HPDE6-E6E7 (cell line): Measurements from ENCODE around the gene SETD3.

Experiments used
- DNase-seq: peaks from one replicate; pipeline ENCODE4 v3.0.0; 2011; ENCODE audit warnings: missing footprints; ENCODE audit errors: extremely low spot score

The SETD3 gene

DNA sequence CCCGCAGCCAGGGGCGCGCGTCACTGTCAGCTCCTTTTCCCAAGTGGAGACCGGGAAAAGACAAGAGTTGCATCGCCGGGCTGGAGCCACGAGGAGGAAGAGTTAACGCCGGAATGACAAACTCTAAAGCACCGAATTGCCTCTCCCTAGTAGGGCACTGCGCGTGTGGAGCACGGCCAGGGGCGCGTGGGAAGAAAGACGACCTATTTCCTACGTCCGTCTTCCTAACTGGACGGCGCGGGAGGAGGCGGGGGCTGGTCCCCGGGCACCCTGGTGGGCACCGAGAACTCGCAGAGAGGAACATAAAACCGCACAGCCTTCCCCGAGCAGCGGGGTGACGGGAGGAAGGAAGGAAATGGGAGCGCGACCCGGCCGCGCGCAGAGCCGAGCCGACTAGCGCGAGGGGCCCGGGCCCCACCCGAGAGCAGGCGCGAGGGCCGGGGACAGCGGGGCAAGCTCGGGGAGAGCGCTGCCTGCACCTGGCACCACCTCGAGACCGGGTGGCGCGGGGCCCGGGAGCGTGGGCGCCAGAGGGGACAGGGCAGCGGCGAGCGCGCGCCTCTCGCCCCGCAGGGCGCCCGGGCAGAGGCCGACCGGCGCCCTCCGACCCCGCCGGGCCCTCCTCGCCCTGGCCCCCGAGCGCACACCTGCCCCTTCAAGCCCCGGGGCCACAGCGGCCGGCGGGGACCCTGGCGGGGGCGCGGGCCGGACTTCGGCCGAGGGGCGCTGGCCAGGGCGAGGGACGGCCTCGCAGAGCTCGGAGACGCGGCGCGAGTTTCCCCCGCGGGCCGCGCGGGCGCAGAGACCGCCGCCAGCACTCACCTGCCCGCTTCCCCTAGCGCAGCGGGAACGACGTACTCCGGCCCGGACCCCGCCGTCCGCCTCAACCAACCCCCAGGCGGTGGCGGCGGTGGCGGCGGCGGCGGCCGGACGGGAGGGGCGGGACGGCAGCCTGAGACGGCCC, at the start of gene SETD3:
Gene SETD3, minus strand, starts transcription at position 954 of the 964 bp plus-strand sequence. CDS start 15,054 bp downstream, outside the sequence.
- no peak for DNase-seq

DNA sequence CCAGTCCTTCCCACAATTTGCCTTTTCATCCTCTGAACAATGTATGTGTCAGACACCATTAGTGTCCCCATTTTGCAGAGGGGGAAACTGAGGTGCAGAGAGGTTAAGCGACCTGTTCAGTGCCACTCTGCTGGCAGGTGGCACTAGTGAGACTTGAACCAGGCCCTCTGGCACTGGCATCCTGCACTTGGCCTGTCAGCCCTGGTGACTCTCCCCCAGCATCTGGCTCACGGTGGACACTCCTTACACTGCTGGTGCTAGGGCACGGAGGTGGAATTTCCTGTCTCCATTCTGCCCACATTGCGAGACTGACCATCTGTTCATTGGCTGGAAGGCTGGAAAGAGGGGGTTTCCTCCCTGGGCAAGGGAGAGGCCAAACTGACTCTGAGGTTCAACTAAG, 49.2 kb upstream of the SETD3 start:
- no peak for DNase-seq

DNA sequence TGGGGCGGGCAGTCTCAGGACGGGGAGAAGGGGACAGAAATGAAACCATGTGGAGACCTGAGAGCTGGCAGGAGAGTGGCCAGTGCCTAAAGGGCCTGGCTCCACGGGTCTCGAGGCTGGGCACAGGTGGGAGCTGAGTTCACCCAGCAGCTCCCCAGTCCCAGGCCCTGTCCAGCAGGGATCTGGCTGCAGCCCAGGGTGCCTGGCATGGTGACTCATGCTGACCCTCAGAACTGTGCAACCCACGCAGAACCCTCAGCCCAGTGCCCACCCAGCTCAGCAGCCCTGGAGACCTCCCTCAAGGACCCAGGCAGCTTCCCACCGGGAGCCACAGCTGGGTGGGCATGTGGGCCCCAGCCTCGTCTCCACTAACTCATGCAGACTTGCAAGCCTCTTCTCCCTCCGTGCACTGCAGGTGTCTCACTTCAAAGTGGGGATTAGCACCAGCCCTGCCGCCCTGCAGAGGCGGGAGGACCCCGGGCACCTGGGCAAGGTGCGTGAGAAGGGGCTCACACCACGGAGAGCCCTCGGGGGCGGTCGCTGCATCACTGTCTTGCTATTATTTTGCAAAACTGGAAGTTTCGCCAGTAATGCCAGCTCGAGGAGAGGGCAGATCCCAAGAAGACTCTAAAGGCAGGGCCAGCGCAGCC, 46.9 kb upstream of the SETD3 start:
- DNase-seq: no peak

DNA sequence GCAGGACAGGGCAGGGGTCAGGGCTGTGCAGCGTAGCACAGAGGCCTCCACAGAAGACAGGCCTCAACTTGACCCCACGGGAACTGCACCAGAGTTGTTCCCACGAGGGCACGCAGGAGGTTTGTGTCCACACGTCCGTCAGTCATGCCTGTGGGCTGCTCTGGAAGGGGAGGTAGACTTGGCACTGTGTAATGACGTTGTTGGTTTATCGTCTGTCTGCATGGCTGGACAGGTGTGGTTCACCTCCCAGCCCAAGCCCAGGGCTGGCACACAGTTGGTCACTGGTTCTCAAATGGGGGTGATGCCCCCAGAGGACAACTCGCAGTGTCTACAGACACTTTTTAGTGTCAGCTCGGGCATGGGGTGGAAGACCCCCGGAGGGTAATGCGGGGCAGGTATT, 46.4 kb upstream of the SETD3 start:
- no peak for DNase-seq

DNA sequence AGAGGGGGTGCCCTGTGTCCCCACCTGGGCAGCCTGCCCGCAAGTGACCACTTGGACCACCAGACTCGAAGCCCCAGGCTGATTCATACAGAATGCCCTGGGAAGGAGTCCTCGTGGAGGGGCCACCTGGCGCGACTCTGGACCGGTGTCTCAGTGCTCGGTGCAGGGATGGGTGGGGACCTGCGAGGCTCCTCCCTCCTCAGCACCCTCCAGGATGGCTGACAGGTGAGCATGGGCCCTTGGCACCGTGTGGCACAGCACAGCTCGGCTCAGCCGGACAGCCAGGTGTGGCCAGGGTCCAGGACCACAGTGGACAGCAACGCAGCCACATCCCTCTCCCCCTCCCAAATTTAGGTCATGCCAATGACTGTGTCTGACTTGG, 45.0 kb upstream of the SETD3 start:
- DNase-seq: no peak

DNA sequence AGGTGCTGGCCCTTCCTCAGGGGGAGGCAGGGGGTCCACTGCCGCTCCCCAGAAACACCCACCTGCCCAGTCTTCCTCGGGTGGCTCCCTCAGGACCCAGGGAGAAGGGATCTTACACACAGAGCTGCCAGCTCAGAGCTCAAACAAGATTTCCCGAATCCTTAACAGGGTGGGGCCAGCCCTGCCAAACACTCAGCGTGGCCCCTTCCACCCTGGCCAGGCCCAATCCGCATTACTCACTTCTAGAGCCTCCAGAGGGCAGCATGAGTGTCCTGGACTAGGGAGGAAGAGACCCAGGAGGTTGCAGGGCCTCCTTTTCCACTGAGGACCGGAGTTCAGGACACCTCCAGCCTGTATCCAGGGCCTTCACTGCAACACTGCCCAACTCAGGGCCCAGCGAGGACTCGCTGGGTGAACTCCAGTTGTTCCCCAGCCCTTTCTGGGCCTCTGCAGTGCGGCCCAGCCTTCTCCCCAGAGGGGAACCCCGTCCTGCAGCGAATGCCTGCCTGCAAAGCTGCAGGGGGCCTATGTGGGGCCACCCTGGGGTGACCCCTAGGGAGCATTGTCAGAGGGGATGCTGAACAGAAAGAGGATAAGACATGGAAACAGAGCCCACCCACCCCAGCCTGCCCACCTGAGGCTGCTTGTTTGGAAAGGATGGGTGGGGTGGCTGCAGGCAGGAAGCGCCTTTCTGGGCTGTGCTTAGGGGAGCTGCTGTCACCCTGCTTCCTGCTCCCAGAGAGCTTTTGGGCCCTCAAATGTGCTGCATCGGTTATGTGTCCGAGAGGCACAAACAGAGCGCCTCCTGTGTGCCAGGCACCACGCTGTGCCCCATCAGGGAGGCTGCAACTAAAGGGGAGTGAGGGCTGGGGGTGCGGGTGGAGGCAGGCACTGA, 44.4 kb upstream of the SETD3 start:
- DNase-seq: peak; percentile 49

DNA sequence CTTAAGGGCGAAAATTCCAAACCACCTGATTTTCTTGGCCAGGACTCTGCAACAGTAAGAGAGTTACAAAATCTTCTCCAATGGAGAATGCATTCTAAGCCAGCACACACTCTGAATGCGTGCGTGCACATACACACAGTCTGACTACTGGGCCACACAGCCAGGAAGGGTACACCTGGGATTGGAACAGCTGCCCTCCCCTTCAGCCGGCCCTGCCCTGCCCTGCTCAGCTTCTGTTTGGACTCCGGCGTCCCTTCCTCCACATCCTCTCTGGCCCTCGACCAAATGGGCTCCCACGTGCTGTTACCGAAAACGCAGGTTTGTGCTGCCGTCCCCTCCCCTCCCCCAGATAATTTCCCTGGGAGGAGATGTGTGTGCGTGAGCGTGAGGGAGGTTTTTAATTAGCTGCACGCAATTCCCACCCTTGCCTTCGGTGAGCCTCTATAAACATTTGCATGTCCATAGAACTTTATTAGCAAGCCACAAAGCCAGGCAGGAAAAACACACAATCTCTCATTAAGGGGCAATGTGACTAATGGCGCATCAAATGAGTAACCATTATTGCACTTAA, 43.5 kb upstream of the SETD3 start:
- no peak for DNase-seq

DNA sequence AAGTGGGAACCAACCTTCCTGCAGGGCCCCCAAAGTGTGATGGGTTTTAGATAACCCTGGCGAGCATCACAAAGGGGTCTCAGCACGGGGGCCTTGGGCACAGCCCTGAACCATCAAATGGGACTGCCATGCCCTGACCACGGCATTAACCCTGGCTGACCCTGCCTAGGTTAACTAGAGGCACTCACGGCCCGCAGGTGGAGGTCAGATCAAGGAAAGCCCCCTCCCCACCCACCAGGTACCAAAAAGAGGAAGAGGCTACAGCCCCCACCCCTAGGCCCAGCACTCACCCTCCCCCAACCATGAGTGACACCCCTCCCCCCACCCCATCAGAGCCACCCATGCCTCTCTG, 43.0 kb upstream of the SETD3 start:
- DNase-seq: no peak

DNA sequence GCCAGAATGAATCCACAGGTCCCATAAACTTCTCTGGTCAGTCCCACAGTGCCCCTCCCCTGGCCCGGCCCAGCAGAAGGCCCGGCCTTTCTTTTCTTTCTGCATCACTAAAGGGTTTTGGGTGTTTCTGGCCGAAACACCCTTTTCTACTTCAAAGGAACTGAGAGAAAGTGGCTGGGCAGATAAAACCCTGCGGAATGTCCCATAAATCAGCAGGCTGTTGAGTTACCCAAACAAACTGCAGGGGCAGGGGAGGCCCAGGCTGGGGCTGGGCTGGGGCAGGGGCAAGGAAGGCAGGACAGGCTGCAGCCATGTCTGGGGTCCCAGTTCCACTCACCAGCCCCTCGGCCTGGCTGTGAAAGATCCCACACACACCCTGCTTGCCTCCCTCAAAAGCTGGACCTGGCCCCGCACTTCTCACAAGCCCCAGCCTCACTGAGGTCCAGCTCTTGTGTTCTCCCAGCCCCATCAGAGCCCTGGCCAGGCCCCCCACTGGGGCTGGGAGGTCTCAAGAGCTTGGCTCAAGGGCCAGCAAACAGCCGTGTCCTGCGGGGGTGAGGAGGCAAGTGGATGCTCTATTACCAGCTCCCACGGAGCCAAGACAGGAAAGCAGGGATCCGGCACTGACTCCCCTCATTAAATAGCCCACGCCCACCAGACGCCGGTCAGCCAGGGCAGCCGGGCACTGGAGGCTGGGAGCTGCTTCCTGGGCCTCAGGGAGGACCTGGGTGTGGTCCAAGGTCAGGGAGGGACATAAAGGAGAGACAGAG, 42.5 kb upstream of the SETD3 start:
- DNase-seq: no peak

DNA sequence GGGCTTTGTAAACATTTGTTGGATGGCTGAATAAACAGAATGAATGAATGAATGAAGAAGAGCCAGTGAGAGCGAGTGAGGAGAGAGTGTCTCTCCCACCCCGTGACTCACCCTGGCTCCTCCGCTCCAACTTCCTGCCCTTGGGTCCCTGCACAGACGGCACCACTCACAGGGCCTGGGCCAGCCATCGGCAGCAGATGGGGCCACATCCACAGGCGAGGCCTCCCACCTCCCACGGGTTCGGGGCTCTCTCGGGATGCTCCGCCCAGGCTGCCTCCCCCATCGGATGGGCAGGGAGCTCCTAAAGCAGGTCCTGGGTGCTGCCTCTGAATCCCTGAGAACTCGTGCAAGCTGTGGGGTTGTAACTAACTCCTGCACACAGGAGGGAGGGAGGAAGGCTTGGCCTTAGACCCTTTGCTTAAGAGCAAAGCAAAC, 41.8 kb upstream of the SETD3 start:
- DNase-seq: no peak

DNA sequence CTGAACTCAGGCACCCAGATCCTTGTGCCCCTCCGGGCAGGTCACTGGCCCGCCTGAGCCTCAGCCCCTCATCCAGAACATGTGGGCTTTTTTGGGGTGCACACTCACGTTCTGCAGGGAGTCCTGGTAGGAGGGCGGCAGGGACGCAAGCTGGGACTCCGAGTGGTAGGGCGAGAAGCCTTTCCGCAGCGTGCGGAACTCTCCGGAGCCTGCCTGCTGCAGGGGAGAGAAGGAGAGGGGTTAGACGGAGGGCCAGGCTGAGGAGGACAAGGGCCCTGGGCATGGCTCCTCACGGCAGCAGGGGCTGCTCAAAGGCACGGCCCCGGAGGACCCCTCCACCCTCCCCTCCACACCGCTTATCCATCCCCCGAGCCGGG, 41.4 kb upstream of the SETD3 start:
- no peak for DNase-seq

DNA sequence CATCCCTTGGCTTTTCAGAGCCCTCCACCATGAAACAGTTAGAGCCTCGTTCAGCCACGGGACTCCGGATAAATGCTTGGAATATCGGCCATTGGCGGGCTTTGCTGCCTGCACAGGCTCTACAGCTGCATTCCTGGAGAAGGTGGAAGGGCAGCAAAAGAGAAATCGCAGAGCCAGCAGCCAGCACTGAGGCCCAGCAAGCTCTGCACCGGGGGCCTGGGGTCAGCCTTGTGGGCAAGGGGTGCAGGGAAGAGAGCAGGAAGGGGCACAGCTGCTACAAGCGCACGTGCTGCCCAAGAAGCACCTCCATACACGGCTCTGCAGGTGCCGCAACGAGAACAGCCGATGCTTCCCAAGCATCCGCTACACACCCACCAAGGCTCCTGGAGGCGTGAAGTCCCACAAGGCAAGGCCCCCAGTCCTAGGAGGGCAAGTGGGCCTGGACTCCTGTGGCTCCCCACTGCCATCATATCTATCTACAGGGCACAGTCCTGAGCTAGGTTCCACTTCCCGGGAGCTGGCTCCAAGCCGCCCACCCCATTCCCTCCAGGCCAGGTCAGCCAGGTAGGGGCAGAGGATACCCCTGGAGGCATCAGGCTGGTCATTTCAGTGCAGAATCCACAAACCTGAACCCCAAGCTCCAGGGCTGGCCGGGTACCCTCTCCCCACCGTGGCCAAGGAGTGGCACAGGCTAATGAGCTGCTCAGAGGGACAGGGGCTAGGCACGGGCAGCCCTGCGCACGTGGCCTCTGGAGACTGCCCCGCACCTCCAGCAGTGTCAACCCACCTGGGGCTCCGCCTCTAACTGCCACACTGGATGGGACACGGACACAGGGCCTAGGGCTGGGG, 40.7 kb upstream of the SETD3 start:
- no peak for DNase-seq

DNA sequence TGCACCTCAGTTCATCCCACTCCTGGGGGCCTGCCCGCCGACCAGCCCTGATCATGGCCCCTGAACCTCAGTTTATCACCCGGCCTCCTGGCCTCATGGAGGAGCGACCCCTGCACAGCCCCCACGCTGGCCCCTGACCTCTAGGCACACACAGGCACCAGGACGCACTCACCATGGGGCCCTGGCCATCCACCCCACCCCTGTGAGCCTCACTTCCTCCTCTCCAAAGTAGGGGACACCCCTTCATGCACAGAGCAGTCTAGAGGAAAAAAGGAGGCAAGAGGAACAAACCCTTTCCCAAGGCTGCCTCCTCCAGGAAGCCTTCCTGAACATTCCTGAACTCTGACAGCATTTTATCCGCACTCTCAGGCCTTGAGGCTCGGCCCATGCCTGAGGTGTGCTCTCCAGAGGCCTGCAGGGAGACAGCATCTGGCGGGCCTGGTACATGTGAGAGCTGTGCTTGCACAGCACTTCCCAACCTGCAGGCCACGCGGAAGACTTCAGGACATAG, 40.0 kb upstream of the SETD3 start:
- no peak for DNase-seq

DNA sequence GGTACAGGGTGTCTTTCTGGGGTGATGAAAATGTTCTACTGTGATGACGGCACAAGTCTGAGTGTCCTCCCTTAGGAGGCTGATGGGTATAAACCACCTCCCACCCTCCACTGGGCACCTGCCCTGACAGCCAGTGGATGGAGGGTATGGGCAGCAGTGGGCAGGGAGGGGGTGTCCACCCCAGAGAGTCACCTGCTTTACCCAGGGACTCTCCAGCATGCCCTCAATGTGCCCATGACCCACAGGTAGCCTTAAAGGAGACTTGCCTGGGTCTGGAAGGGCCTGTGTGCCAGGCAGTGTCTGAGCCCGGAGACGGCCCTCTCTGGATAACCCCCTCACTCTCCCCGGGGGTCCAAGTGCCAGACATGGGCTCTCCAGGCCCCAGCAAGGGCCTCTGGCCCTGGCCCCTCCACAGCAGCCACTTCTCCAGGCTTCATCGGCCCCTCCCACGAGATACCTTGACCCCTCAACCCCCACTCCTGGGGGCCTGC, 39.3 kb upstream of the SETD3 start:
- no peak for DNase-seq

DNA sequence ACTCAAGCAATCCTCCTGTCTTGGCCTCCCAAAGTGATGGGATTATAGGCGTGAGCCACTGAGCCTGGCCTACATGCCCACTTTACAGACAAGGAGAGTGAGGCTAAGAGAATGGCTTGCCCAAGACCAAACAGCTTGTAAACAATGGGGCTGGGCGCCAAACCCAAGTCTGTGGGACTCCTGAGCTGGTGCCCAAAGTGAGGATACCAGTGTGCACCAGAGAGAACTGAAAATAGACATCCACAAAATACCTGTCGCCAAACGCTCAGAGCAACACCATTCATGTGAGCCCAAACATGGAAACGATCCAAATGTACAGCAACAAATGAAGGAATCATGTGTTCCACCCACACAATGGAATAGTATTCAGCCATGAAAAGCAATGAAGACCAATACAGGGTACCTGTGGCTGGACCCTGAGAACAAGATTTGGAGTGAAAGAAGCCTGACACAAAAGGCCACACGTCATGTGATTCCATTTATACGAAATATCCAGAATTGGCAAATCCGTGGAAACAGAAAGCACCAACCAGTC, 38.8 kb upstream of the SETD3 start:
- DNase-seq: no peak

DNA sequence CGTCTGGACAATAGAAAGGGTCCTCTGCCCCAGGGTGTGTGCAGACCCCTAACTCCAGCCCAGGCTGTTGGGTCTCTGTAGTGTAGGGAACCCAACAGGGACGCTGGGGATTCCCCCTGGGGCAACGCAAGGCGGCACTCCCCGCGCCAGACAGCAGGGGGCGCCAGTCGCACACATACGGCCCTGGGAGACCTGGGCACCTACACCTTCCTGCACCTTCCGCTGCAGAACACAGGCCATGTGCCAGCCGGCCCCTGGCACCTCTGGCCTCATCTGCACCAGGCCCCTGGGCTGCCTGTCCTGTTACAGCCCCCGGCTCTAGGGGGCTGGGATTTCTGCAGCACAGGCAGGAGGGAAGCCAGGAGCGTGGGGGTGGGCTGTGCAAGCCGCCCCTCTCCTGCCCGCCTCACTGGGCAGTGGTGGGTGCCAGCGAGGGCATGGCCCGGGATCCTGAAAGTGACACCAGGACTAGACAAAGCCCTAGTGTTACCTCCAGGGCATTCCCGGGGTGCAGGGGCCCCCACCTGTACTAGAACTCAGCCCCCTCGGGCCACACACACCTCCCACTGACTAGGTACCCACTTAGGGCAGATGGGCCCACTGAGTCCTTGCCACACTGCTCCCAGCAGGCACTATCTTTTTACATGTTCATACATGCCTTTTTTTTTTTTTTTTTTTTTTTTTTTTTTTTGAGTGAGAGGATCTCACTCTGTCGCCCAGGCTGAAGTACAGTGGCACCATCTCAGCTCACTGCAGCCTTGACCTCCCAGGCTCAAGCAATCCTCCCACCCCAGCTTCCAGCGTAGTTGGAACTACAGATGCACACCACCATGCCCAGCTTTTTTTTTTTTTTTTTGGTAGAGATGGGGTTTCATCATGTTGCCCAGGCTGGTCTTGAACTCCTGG, 38.0 kb upstream of the SETD3 start:
- DNase-seq: peak; percentile 86

DNA sequence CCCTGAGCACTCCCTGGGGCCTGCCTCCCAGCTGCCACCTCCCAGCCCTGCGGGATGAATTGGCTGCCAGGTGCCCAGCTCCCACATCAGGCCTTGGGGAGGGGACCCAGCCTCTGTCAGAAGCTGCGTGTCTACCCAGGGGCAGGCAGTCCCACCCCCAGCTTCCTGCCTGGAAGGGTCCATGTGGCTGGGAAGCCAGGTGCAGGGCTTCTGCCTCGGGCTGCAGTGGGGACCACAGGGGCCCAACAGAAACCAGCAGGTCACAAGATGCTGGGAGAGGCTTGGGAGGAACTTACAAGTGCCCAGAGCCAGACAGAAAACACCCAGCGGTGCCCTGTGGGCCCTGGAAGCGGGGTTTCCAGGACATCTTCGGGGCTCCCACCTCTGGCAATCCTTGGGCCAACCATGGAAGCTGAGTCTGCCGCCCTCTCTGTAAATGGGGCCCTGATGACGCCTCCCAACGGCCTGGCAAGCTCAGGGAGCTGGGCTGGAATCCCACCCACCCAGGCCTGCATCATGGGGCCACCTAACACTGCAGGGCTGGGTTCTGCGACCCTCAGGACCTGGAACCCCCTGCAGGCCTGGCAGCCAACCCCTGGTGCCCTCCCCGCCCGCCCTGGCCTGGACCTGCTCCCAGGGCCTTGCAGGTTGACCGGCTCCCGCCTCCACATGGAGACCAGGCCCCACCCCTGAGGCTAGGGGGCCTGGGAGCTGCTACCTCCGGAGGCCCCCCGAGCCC, 37.2 kb upstream of the SETD3 start:
- no peak for DNase-seq
